GM19467 (cell line): ENCODE results near the gene ADIRF.
"Not testable (repeated sequence)": the region's sequence is repeated elsewhere in the genome, so short reads cannot be mapped to it uniquely, and the experiment has no call there.

Experiments
- ATAC-seq: cut with Tn5 transposase; IDR thresholded peaks from one replicate; pipeline ENCODE4 v1.9.1; 2021; ENCODE audit warnings: mild to moderate bottlenecking, moderate library complexity; ENCODE audit not compliant: unreplicated experiment

ADIRF gene

GRCh38 chr10:86945361-86946212, 22.7 kb upstream of the ADIRF start:
- no peak for ATAC-seq

DNA sequence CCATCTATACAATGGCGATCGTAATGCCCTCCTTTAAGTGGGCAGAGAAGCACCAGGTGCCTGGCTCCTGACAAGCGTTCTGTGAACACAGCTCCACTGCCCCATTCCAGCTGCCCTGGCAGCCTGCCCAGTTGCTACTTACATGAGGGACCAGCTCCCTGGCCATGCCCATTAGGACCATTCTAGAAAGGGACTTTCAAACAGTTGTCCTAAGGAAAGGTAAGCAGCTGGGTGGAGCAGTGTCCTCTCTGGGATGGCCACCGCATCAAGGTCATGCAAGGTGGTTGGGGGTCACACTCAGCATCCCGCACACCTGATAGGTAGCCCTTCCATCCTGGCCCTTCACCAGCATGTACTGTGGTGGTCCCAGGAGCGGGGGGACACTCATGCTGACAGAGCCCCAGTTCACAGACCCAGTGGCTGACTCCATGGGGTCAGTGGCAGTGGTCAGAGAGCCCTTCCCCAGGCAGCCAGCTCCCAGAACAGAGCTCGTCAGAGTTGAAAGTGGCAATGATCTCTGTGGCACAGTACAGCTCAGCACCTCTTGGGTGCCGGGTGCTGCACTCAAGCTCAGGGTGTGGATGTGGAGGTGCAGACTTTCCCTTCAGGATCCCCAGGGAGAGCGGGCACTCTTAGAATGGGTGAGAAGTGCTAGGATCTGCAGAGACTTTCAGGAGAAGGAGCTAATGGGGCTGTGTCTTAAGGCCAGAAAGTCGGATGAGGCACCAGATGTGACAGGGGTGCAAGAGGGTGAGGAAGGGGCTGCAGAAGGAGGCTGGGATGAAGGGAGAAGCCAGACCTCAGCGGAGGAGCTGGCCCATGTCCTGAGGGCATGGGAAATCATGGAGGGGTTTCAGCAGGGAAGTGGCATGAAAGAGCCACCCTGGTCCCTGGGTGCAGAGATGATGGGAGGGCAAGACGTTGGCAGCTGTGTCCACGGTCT, 21.8 kb upstream of the ADIRF start:
- no peak for ATAC-seq

DNA sequence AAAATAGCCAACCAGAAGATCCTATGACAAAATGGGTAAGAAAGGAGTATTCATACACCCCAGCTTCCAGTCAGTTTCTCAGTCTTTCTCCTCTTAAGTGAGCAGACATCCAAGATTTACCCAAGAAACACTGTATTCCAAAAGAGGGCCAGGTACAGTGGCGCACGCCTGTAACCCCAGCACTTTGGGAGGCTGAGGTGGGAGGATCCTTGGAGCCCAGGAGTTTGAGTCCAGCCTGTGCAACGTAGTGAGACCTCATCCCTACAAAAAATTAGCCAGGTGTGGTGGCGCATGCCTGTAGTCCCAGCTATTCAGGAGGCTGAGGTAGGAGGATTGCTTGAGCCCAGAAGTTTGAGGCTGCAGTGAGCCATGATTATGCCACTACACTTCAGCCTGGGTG, 20.5 kb upstream of the ADIRF start:
- ATAC-seq = not testable (repeated sequence)

DNA sequence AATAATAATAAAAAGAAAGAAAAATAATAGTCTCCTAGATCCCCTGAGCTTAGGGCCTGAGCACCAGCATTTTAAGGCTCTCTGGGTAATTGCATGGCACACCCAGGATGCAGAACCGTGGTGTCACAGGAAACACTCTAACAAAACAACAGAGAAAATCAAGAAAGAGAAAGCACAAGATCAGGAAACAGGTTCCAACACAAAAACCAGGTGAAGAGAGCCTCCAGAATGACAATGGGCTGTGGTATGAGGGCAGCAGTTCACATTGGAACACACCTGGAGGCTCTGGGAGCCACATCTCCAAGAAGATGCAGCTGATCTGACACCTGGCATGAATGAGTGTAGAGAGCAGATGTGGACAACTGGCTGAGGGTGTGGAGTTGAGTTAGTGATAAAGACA, 17.9 kb upstream of the ADIRF start:
- no peak for ATAC-seq

DNA sequence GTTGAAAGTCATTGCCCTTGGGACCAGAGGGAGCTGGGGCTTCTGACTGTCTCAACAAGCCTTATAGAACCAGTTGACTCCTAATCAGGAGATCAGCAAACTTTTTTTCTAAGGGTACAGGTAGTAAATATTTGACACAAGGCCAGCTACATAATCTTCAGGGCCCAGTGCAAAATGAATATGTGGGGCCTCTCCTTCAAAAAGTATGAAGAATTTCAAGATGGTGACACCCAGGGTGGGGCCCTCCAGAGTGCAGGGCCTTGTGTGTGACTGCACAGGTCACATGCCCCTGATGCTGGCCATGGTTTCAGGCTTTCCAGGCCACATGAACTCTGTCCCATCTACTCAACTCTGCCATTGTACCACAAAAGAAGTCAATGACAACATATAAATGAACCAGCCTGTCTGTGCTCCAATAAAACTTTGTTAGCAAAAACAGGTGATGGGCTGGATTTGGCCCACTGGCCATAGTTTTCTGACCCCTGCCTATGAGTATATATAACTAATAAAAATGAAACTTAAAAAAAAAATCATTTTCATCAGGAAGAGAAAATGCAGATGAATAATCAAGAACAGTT, 17.0 kb upstream of the ADIRF start:
- ATAC-seq = no peak

- ATAC-seq = no peak
Observed at GRCh38 chr10:86952106-86952505, 16.2 kb upstream of the ADIRF start.

- not testable (repeated sequence) for ATAC-seq
Observed at GRCh38 chr10:86952697-86953096, 15.6 kb upstream of the ADIRF start.

GRCh38 chr10:86953747-86954680, 14.3 kb upstream of the ADIRF start:
- ATAC-seq = no peak

DNA sequence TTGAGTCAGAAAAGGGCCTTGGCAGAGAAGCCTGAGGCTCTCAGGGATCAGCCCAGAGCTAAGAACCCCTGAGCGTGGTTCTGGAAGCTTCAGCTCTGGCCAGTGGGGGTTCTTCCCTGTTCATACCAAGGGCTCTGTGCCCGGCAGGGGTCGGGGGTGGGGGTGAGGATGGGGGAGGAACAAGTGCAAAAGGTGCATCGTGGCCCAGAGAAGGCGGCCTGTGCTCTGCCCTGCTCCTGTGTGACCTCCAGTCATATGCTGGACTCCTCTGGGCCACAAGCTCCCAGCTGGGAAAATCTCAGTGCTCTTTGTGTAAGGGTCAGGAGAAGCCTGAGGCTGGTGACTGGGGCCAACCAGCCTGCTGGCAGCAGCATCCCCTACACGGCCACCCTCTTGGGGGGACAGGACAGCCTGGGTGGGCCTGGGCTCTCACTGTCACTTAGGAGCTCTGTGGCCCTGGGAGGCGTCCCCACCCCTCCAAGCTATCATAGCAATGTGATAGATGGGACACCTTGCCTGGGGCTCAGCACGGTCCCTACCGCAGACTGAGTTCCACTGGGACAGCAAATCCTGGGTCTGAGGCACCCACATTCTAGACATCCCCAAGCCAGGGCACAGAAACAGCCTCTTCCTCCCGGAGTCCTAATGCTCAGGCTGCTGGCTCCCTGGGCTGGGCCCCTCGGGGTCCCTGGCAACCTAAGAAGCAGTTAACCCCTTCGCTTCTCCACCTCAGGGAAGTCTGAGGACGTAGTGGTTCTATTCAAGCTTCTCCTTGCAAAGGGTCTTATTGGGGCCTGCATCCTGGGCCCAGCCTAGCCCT, 13.4 kb upstream of the ADIRF start:
- no peak for ATAC-seq

DNA sequence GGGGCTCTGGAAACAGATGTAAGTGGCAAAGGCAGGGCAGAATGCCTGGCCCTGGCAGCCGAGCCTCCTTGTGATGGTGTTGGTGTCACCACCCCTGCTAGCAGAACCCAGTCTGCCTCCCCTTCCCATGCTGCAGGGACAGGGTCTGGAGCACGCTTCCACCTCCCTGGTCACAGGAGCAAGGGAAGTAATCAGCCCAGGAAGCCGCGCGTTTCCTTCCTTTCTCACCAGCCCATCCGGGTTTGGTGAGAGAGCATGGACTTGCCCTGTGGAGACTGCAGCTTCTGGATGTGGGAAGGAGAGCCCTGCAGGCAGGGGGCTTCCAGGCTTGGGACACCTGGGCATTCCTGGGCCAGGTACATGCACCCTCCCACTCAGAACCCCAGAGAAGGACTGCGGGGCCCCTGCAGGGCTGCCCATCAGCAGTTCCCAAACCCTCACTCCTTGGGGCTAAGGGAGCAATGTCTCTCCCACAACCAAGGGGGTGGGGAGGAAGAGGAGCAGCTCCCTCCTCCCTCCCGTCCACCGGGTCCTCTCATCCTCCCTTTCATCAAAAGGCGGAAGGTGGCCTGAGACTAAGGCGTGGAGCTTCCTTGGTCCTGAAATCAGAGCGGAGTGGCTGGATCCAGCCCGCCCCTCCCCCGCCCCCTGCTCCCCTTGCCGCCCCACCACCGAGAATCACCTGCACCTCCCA, 12.6 kb upstream of the ADIRF start:
- no peak for ATAC-seq

GRCh38 chr10:86956195-86956847, 12.0 kb upstream of the ADIRF start:
- no peak for ATAC-seq

- no peak for ATAC-seq
Observed at GRCh38 chr10:86956848-86957448, 11.3 kb upstream of the ADIRF start.

DNA sequence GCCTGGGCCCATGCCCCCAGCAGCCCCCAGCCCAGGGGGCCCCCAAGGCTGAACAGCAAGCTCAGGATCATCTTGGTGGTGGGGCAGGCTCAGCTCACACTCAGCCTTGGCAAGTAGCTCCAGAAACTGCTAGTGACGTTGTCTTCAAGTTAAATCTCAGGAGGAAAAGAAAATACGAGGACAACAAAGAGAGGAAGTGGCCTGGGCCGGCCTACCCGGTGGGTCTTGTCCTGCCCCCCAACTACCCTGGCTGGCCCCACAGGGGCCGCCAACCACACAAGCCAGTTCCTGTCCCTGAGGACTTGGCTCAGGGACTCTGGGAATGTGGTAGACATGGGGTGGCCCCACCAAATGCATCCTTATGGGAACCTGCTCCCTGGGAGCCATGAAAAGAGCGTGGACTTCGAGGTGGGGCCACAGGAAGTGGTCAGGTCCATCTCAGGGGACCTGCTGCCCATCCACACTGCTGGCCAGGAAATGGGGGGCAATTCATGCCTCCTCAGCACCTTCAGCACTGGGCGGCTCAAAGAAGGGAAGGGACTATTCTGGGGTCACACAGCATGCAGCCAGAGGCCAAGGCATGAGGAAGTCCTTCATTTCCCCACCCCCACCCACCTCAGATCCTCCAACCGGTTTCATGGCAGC, 10.7 kb upstream of the ADIRF start, which contains the start of gene MMRN2:
MMRN2 (minus strand) TSS at position 145 of the 645 bp plus-strand sequence; CDS start at position 71, 74 bp downstream.
- ATAC-seq = no peak

- no peak for ATAC-seq
Observed at GRCh38 chr10:86958116-86958900, 10.0 kb upstream of the ADIRF start, which contains the start of gene SNCG. SNCG (plus strand) TSS chr10:86958599; CDS start chr10:86958698, 99 bp downstream.

- no peak for ATAC-seq
Observed at GRCh38 chr10:86958901-86959736, 9.2 kb upstream of the ADIRF start.

GRCh38 chr10:86959737-86960002, 8.6 kb upstream of the ADIRF start:
- no peak for ATAC-seq
